Measurements from ENCODE around the gene RGR.

The RGR gene

DNA sequence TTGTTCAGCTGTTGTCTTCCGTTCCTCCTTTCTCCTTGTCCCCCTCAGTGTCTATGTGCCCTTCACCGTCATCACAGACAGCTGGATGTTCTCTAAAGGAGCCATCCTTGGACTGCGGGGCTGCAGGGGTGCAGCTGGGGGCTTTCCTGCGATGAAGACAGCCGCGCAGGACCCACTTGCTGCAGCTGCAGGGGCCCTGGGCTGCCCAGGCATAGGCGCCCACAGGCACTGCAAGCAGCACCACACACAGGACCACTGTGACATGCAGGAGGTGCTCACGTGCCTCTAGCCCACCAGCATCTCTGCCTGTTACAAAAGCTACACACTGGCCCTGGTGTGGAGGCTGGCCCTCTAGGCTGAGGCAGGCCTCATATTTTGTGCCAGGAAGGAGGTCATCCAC is 22.9 kb upstream of the RGR start:
- DNase-seq (ENCODE audit: low read depth, low spot score): no peak

DNA sequence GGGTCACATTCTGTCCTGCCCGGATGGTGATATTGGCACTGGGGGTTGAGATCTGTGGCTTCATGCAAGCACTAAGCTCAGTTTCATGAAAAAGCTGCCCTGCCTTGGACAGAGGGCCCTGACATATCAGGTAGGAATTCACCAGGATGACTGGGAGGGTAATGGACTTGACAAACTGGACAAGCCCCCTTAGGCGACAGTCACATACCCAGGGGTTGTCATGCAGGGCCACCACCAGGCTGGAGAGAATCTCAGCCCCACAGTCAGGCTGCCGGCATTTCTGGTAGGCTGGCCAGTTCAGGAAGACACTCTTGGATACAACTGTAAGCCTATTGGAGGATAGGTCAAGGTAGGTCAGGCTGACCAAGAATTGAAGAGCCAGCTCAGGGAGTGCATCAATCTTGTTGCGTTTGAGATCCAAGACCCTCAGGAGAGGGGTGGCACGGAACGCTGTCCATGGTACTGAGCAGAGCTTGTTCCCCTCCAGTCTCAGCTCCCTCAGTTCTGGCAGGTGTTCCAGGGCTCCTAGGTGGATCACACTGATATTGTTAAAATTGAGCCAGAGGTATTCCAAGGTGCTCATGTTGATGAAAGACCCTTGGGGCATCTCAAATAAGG is 20.3 kb upstream of the RGR start:
- no peak for DNase-seq (ENCODE audit: low read depth, low spot score)

DNA sequence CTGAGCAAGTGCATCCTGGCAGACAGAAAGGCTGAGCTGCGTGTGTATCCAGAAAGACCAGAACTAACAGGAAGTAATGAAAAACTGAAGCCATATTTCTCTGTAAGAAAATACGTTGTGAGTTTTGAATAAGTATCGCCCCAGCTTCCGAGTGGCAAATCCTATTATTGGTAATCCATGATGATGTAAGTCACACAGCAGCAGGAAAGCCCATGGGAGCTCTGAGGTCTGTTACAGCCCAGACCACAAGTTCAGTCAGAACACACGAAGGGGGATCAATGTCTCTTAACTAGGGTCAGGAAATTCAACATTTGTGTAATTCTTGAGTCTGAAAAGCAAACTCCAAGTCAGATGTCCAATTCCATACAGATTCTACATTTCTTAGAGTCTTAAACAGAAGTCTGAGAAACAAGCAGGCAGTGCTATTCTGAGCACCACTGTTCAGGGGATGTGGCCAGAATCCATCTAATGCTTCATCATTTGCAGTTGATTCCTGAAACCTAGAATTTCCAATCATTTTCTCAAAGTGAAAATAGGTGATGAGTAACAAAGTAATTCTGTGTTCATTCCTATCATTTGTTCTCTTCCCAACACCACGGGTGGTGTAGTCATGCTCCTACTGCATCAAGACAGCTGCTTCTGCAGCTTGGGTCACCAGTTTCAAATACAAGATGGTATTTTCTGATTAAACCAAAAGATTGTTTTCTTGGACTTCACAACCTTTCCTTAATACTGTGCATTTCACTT is 19.3 kb upstream of the RGR start, which contains the start of gene LRIT2:
TSS of gene LRIT2 (minus strand) at position 118 of the 747 bp plus-strand sequence. CDS start at position 94, 24 bp downstream.
- no peak for DNase-seq (ENCODE audit: low read depth, low spot score)

DNA sequence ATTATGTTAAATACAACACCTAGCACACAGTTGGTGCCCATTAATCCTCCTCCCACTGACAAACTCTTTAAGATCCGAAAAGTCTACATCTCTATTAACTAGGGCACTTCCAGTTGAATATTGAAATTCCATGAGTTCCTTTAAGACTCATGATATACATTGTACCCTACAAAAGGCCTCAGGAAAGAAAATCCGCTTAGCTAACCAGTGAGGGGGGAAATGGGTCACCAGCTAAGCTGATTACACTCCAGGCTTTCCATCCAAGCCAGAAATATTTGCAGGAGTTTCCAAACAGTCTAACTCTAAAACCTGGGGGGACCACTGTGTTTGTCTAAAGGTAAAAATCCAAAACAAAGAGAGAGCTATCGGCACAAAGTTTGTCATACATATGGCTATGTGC is 18.2 kb upstream of the RGR start:
- no peak for DNase-seq (ENCODE audit: low read depth, low spot score)

DNA sequence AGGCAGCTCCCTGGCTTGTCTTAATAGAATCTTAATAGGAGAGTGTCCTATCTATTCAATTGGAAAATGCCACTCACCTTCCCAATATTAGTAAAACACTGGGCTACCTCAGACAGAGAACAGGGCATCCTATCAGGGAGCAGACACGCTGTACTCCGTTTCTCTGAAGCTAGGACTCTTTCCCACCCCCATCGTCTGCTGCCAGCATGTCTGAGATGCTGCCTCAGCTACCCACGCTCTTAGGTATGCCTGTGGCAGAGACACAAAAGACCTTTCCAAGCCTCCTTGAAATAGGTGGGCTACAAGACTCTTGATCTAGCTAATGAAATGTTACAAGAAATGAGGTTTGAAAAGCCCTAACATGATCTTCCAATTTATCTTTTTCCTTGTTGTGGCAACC is 17.0 kb upstream of the RGR start:
- no peak for DNase-seq (ENCODE audit: low read depth, low spot score)

DNA sequence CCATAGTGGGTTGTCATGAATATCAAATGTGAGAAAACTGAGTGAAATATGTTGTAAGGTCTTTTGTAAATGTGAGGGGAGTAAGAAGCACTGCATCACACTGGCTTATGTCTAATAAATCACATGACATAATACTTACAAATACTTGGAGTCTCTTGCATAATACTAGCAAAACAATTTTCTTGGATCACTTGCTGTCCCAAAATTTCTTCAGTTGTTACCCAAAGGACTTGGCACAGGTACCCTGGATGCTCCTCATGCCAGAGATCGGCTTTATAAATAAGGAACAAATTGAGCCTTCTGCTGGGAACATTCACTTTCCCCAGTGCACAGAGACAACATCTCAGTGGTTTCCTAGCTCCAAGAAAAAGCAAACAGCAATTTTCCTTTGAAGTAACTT is 14.5 kb upstream of the RGR start:
- DNase-seq (ENCODE audit: low read depth, low spot score): no peak

DNA sequence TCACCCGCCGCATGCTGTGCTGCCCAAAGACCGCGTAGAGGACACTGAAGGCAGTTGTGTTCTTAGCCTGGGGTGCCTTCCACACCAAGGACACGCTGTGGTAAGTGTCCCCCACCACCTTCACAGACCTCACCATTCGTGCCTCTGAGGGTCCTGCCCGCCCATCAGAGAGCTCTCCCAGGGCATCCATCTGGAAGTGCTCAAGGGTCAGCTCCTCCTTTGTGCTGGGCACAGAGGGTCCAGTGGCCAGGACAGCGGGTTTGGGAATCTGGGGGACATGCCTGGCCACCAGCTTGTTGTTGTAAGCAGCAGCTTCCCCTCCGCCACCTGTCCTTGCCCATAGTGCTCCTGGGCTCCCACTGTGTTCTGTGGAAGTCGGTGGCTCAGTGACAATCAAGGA is 12.5 kb upstream of the RGR start:
- DNase-seq (ENCODE audit: low read depth, low spot score): no peak

DNA sequence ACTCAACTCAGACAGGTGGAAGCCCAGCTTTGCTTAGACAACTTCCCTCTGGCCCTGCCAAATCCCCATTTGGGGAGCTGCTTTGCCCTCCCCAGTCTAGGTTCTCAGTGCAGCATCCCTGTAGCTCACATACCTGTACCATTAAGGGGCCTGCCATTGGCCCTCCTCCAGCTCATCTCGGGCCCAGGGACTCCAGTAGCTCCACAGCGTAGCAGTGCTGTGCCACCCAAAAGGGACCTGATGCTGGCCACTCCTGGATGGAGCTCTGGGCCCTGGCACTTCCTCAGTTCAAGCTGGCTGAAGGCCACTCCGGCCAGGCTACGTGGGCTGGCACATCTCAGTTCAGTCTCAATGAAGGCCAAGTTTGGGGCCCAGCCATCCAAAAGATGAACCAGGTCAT is 10.9 kb upstream of the RGR start:
- no peak for DNase-seq (ENCODE audit: low read depth, low spot score)

DNA sequence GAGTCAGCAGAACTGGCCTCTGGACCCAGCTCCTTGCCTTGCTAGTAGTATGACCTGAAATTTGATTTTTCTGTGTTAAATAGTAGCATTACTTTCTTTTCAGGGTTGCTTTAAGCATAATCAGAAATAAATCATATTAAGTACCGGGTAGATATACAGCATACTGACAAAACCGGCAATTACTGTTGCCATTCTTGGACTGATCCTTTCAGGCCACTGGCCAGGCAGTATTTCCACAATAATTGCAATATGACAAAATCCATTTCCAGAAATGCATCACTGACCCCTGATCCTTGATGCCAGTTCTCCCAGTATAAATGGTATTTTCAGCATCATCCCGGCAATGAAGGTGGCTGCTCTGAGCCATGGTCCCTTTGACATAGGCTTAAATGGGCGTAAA is 10.4 kb upstream of the RGR start:
- DNase-seq (ENCODE audit: low read depth, low spot score): no peak

DNA sequence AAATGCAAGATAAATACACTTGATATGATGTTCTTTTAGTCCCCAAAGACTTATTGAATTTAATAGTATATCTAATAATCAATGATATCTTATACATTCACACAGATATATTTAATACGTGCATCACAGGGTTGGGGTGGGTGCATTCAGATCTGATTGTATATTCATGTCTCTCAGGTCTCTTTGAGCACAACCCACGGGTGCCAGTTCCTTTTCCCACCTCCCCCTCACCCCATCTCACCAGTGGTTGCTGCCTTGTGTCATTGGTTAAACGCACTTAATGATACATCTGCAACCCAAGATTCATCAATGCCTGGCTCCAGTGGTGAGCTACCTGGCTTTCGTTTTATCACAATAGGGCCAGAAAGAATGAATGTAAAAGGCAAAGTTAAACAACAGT is 9.8 kb upstream of the RGR start:
- DNase-seq (ENCODE audit: low read depth, low spot score): no peak

DNA sequence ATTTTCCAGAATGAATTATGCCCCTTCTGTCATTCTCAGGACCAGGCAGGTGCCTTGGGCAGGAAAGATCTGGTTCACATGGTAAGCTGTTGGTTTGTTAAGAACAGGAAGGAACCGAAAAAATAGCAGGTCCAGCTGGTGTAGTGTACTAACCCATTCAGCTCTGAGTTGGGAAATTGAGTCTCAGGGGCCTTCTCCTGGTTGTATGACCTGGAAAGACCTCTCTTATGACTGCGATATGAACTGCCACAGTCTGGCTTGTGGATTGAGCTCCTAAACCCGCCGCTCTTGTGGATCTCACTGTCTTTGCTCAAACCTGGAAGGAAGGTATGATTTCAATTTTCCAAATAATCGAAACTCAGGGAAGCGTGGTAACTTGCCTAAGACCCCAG is 8.1 kb upstream of the RGR start:
- DNase-seq (ENCODE audit: low read depth, low spot score): no peak

DNA sequence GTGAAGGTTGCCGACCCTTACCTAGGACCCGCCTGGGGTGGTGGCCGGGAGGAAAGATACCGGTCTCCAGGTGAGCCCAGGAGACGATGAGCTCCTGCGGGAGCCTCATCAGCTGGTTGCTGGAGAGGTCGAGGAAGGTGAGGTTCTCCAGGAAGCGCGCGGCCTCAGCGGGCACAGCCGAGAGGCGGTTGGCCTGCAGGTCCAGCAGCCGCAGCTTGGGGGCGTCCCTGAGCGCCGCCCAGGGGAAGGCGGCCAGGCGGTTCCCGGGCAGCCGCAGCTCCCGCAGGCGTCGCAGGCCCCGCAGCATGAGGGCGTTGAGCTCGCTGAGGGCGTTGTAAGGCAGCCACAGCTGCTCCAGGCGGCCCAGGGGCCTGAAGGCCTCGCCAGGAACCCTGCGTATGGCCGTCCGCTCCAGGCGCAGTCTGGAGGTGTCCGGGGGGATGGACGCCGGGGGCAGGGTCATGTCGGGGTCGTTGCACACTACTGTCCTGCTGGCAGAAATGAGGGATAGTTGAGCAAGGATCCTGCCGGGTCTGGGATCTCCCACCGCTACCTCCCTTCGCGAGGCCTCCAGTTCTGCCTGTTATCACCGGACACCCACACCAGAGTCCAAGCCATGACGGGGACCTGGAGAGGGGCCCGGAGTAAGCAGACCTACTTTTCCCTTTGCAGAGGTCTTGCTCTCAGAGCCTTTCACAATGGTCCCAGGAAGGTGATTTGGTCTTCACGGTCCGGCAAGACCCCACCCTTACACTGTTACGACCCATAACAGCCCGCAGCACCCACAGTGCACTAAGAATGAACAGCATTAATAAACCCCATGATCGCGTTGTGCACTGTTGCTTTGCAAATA is 7.4 kb upstream of the RGR start:
- no peak for DNase-seq (ENCODE audit: low read depth, low spot score)

DNA sequence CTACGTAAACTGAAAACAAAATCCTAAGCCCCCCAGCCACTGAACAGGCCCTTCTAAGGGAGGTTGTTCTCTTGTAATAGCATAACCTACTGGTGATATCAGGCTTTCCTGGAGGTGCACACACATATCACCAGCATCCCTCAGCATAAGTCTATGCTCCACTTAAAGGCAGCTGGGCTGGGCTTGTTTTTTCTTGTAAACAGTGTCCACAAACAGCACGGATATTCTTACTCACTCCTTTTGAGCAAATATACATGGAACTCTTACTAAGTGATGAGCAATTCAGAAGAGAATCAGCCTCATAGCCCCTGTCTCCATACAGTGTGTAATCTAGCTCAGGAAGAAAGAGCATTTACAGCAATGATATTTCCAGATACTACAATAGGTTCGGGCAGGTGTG is 5.9 kb upstream of the RGR start:
- no peak for DNase-seq (ENCODE audit: low read depth, low spot score)

DNA sequence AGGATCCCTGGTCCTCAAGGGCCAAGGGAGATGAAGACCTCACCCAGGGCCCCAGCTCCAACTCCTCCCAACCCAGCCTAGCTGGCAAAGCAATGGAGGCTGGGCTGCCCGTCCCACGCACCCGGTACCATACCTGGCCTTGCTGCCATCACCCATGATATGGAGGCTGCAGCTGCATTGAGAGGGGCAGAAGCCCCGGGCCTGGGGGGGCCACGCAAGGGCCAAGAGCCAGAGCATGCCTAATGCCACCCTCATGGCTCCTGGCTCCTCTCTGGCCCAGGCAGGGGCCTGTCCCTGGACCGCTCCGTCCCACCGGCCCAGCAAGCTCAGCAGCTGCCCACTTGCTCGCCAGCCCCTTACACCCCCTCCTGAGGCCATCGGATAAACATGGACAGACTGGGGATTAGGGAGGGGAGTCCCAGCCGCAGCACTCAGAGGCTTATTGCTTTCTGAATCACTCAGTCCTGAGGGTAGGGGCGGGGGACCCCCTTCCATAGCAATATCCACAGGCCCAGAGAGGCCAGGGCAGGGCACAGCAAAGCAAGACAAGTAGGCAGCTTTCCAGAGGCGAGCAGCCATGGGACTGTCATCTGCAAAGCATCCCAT is 3.6 kb upstream of the RGR start, which contains the start of gene LRIT1:
TSS of gene LRIT1 (minus strand) at position 362 of the 606 bp plus-strand sequence. CDS start at position 255, 107 bp downstream.
- no peak for DNase-seq (ENCODE audit: low read depth, low spot score)

DNA sequence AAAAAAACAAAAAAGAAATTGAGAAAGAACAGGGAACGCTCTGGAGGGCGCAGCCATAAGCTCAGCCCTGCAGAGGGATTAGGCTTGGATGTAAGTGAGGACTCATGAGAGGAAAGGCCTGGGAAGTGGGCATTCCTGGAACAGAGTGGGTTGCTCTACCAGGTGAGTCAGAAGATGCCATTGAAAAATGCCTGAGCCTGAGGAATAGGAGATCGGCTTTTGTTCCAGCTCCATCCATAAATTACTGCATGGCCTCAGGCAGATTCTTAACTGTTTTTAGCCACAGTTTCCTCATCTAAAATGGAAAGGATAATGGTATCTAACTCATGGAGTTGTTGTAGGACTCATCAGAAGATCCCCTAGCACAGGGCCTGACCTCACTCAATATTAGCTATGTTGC is 1.1 kb upstream of the RGR start:
- no peak for DNase-seq (ENCODE audit: low read depth, low spot score)

DNA sequence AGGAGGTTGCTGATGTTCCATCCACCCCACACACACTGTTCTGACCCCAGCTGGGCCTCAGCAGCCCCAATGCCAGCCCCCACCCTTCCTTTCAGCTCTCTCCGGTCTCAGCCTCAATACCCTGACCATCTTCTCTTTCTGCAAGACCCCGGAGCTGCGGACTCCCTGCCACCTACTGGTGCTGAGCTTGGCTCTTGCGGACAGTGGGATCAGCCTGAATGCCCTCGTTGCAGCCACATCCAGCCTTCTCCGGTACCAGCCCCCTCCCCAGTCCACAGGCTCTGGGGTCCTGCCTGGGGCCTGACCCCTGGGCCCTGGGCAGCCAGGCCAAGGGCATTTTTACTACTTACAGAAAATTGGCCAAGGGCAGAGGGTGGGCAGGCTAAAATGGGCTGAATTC is 2.6 kb downstream of the RGR start:
- no peak for DNase-seq (ENCODE audit: low read depth, low spot score)

DNA sequence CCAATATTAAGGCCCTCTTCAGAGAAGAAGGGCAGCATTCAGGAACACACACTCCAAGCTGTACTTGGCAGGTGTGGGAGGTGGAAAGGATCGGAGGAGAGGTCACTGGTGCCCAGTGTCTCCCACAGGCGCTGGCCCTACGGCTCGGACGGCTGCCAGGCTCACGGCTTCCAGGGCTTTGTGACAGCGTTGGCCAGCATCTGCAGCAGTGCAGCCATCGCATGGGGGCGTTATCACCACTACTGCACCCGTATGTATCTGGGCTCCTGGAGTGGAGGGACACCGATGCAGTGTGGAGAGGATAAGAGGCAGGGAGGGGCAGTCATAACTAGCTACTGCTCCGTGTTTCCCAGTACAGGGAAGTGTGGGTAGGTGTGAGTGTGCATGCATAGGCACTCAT is 3.9 kb downstream of the RGR start:
- DNase-seq (ENCODE audit: low read depth, low spot score): no peak

DNA sequence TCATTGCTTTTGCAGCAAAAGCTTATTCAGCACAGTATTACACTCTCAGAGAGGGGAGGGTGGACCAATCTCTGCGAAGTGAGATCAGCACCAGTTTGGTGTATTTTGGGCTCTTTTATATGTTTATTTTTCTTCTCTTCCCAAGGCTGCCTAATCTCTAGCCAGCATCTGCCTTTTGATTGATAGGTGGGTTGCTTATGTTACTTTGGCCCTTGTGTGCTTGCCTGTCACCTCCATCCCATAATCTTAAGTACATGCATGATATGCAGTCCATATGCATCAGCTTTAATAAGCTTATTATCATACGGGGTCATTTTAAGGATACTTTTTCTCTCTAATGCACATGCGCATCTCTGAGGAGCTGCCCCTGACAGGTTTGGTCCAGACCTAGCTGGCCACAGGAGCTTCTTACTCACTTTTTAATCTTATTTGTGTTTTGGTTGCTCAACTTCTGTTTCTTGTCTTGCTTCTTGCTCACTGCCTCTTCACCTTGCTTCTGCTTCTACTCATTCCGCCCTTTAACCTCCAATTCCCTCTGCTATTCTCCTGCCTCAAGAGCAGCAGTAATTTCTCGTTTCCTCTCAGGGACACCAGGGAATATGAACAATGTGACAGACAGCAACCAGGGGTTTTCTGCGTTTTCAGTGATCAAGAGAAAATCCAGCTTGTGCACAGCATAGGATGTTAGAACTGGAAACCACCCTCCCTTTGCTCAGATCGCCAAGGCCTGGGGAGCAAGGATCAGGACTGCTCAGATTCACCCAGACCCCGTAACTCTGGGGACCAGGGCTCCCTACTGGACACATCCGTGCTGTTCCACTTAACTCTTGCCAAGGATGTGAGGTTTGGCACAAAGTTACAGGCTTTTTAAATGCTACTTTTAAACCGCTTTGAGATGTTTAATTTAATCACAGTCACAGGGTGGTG is 10.0 kb downstream of the RGR start:
- no peak for DNase-seq (ENCODE audit: low read depth, low spot score)

DNA sequence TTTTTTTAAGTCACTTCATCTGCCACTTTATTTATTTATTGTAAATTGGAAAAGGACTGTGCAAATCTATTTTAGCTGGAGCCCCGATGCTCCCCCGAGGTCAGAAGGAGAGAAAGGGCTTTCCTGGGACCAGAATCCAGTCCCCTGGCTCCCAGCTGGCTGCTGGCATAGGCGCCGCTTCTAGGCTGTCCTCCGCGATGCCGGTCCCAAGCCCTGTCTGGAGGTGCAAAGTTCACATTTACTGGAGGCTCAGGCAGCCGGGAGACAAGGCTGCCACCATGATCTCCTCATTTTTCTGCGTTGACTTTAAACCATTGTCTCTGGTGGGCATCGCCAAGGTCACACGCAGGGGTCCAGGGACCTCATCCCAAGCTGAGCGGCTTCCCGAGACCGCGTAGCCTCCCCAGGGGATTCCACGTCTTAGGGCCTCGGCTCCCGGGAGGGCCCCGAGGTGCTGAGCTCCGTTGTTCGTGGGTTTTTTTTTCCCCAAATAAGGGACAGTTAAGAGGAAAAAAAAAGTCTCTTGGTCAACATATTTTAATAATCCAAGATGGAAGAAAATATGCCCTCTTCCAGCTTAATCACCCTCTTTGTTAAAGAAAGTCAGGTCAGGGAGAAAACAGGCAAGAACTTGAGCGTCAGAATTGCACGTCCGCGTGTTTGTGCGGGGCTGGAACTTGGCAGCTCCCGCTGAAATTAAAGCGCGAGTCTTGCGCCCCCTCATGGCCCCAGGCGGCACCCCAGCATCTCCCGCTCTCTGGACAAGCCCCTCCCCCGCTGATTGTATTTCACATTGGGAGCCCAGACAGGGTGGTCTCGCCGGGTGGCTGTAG is 11.9 kb downstream of the RGR start:
- DNase-seq (ENCODE audit: low read depth, low spot score): no peak

DNA sequence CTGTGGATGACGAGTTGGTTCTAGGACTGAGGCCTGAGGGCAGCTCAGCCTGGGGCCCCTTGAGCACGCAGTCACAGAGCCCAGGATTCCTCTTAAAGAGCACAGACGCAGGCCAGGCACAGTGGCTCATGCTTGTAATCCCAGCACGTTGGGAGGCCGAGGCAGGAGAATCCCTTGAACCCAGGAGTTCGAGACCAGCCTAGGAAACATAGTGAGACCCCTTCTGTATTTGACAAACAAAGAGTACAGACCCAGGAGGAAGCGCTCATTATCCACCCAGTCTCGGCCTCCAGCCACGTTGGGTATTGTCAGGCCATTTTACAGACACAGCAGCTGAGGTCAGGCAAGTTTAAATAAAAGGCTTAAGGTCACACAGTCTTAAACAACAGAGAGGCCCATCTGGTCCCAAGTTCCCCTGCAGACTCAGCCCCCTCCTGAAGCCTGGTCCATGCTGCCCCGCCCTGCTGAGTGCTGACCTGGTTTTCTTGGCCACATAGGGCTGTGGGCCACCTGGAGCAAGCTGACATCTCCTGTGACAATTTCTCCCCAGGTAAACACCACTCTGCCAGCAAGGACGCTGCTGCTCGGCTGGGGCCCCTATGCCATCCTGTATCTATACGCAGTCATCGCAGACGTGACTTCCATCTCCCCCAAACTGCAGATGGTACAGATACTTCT is 12.6 kb downstream of the RGR start:
- DNase-seq (ENCODE audit: low read depth, low spot score): no peak

Data from brain pericyte (primary cell).